ENCODE measurements around the gene PHF23.
A peak's percentile ranks its signal among the peaks of the same experiment; 100 is the strongest.

Gene PHF23

GRCh38 chr17:7191571-7192270 lies 47.5 kb downstream of the PHF23 start:
- TF ChIP-seq CTCF (IDR thresholded peaks at IDR 0.05; ENCODE audit: low read depth, low read length): no peak
- no peak overlapping the region for H3K4me3 ChIP-seq (ENCODE audit: low read depth, low read length)

GRCh38 chr17:7191069-7191468 lies 48.2 kb downstream of the PHF23 start:
- no peak for TF ChIP-seq CTCF (IDR thresholded peaks at IDR 0.05; ENCODE audit: low read depth, low read length)
- no peak overlapping the region for H3K4me3 ChIP-seq (ENCODE audit: low read depth, low read length)

- no peak overlapping the region for H3K4me3 ChIP-seq (ENCODE audit: low read depth, low read length)
- no peak for TF ChIP-seq CTCF (IDR thresholded peaks at IDR 0.05; ENCODE audit: low read depth, low read length)
These were observed 48.9 kb downstream of the PHF23 start for GRCh38 chr17:7190276-7190917.

- no peak overlapping the region for H3K4me3 ChIP-seq (ENCODE audit: low read depth, low read length)
- peak; percentile 23; the same call in 1 of the 2 replicates for TF ChIP-seq CTCF (IDR thresholded peaks at IDR 0.05; ENCODE audit: low read depth, low read length)
These were observed 53.0 kb downstream of the PHF23 start for GRCh38 chr17:7186241-7186640.
